IPS-18c (cell line): ENCODE data around the gene KRTAP10-2.
"Not testable (repeated sequence)": the region's sequence is repeated elsewhere in the genome, so short reads cannot be mapped to it uniquely, and the experiment has no call there.

Source experiments
- H3K4me3 ChIP-seq: 2 replicates; pipeline ENCODE4 v1.7.0; 2013; ENCODE audit warnings: low read depth, mild to moderate bottlenecking, low read length, moderate library complexity; ENCODE audit not compliant: insufficient read depth
- H3K9me3 ChIP-seq: one replicate; pipeline ENCODE4 v1.6.1; 2013; ENCODE audit warnings: mild to moderate bottlenecking, low read length, moderate library complexity; ENCODE audit not compliant: control insufficient read depth, insufficient read depth

The KRTAP10-2 gene

GRCh38 chr21:44551340-44551961, at the start of gene KRTAP10-2:
TSS of gene KRTAP10-2 (minus strand) at chr21:44551505. CDS start at chr21:44551458, 47 bp downstream.
- H3K4me3 ChIP-seq, result no peak within 1 kb of the TSS

GRCh38 chr21:44601091-44601490, 49.8 kb upstream of the KRTAP10-2 start:
- not testable (repeated sequence) for H3K9me3 ChIP-seq, H3K4me3 ChIP-seq

More at GRCh38 chr21:44551340-44551961, at the start of gene KRTAP10-2:
- H3K9me3 ChIP-seq, result no peaks in the 10 kb centered on the region

- not testable (repeated sequence) for H3K9me3 ChIP-seq, H3K4me3 ChIP-seq
These were observed 49.0 kb upstream of the KRTAP10-2 start, which contains the start of gene KRTAP10-7 for GRCh38 chr21:44600118-44600978. TSS of gene KRTAP10-7 (plus strand) at chr21:44600597. CDS start at chr21:44600622, 25 bp downstream.

- Histone ChIP-seq H3K9me3 (no peaks in the 10 kb centered on the region), H3K4me3 (no peak overlapping the region)
These were observed 48.1 kb upstream of the KRTAP10-2 start for GRCh38 chr21:44599264-44600029.

- H3K4me3 ChIP-seq, result no peak overlapping the region
- no peaks in the 10 kb centered on the region for H3K9me3 ChIP-seq
These were observed 46.8 kb upstream of the KRTAP10-2 start for GRCh38 chr21:44598061-44598460.

- Histone ChIP-seq H3K9me3 (no peaks in the 10 kb centered on the region), H3K4me3 (no peak overlapping the region)
These were observed 44.9 kb upstream of the KRTAP10-2 start for GRCh38 chr21:44596068-44596725.

GRCh38 chr21:44595524-44595923, 44.2 kb upstream of the KRTAP10-2 start:
- no peak overlapping the region for H3K4me3 ChIP-seq
- no peaks in the 10 kb centered on the region for H3K9me3 ChIP-seq

- no peak overlapping the region for H3K4me3 ChIP-seq
- no peaks in the 10 kb centered on the region for H3K9me3 ChIP-seq
These were observed 43.2 kb upstream of the KRTAP10-2 start for GRCh38 chr21:44594406-44594916.

- no peak overlapping the region for H3K4me3 ChIP-seq
These were observed 42.5 kb upstream of the KRTAP10-2 start for GRCh38 chr21:44593598-44594405.

GRCh38 chr21:44592446-44593311, 41.4 kb upstream of the KRTAP10-2 start, which contains the start of gene KRTAP10-6:
TSS of gene KRTAP10-6 (minus strand) at chr21:44592505. CDS start at chr21:44592484, 21 bp downstream.
- H3K9me3 ChIP-seq, result no peaks in the 10 kb centered on the region
- H3K4me3 ChIP-seq, result no peak within 1 kb of the TSS

More at GRCh38 chr21:44593598-44594405, 42.5 kb upstream of the KRTAP10-2 start:
- H3K9me3 ChIP-seq, result no peaks in the 10 kb centered on the region

- not testable (repeated sequence) for H3K4me3 ChIP-seq
These were observed 40.5 kb upstream of the KRTAP10-2 start for GRCh38 chr21:44591801-44592130.

GRCh38 chr21:44590897-44591800, 39.8 kb upstream of the KRTAP10-2 start:
- H3K4me3 ChIP-seq, H3K9me3 ChIP-seq: not testable (repeated sequence)

More at GRCh38 chr21:44591801-44592130, 40.5 kb upstream of the KRTAP10-2 start:
- H3K9me3 ChIP-seq, result not testable (repeated sequence)

- Histone ChIP-seq H3K4me3 (no peak overlapping the region), H3K9me3 (no peaks in the 10 kb centered on the region)
These were observed 39.0 kb upstream of the KRTAP10-2 start for GRCh38 chr21:44590311-44590721.

GRCh38 chr21:44589586-44590305, 38.4 kb upstream of the KRTAP10-2 start:
- Histone ChIP-seq H3K9me3 (no peaks in the 10 kb centered on the region), H3K4me3 (no peak overlapping the region)
